CD4-positive, alpha-beta T cell treated with Interleukin-17A for 4 hours (primary cell): ENCODE results near the gene MTMR3.
"Not testable (repeated sequence)": the region's sequence is repeated elsewhere in the genome, so short reads cannot be mapped to it uniquely, and the experiment has no call there.

ENCODE experiments used
- DNase-seq: peaks from one replicate; pipeline ENCODE4 v3.0.0-alpha.2; 2020; ENCODE audit warnings: mixed read lengths

The MTMR3 gene

GRCh38 chr22:30031328-30031727 is 148.4 kb downstream of the MTMR3 start:
- DNase-seq = no peak

GRCh38 chr22:30031764-30032455 is 148.9 kb downstream of the MTMR3 start:
- no peak for DNase-seq

- no peak for DNase-seq
These were observed 150.2 kb downstream of the MTMR3 start for GRCh38 chr22:30033137-30033536.

- no peak for DNase-seq
These were observed 150.9 kb downstream of the MTMR3 start for GRCh38 chr22:30033901-30034300.

- no peak for DNase-seq
These were observed 153.7 kb downstream of the MTMR3 start for GRCh38 chr22:30036656-30037055.

- no peak for DNase-seq
These were observed 155.2 kb downstream of the MTMR3 start for GRCh38 chr22:30038219-30038618.

GRCh38 chr22:30040499-30041260 is 157.7 kb downstream of the MTMR3 start:
- DNase-seq = no peak

- DNase-seq = no peak
These were observed 158.5 kb downstream of the MTMR3 start for GRCh38 chr22:30041475-30041874.

- no peak for DNase-seq
These were observed 158.9 kb downstream of the MTMR3 start for GRCh38 chr22:30041881-30042280.

- DNase-seq = no peak
These were observed 160.2 kb downstream of the MTMR3 start for GRCh38 chr22:30043161-30043560.

GRCh38 chr22:30044369-30044768 is 161.4 kb downstream of the MTMR3 start:
- DNase-seq = no peak

- DNase-seq = no peak
These were observed 162.0 kb downstream of the MTMR3 start for GRCh38 chr22:30044881-30045493.

- DNase-seq = no peak
These were observed 162.5 kb downstream of the MTMR3 start for GRCh38 chr22:30045494-30045887.

GRCh38 chr22:30045901-30046715 is 163.1 kb downstream of the MTMR3 start:
- no peak for DNase-seq

- DNase-seq = no peak
These were observed 163.9 kb downstream of the MTMR3 start for GRCh38 chr22:30046716-30047363.

- DNase-seq = peak; percentile 40
These were observed 164.4 kb downstream of the MTMR3 start for GRCh38 chr22:30047364-30047738.

- no peak for DNase-seq
These were observed 165.7 kb downstream of the MTMR3 start for GRCh38 chr22:30048681-30049080.

GRCh38 chr22:30054067-30054763 is 171.2 kb downstream of the MTMR3 start:
- DNase-seq = no peak

GRCh38 chr22:30054764-30055069 is 171.7 kb downstream of the MTMR3 start:
- no peak for DNase-seq

GRCh38 chr22:30056015-30056414 is 173.0 kb downstream of the MTMR3 start:
- DNase-seq = no peak

GRCh38 chr22:30057375-30057774 is 174.4 kb downstream of the MTMR3 start:
- no peak for DNase-seq

- DNase-seq = not testable (repeated sequence)
These were observed 176.5 kb downstream of the MTMR3 start for GRCh38 chr22:30059346-30060020.
